Vagina (tissue), 2 donors: Measurements from ENCODE around the gene IFNG.

Experiments used
- CTCF ChIP-seq, 3 experiments: fragments of 450-650 bp in 2 of 3; fragments of 200-600 bp in 1 of 3; sonication (generic) in 1 of 3; IDR thresholded peaks; one replicate each; pipeline ENCODE4 v1.5.1; 2017 to 2019; ENCODE audit warnings: antibody characterized with exemption in 3 of 3, mild to moderate bottlenecking in 2 of 3, moderate library complexity in 2 of 3
- POLR2A ChIP-seq, 2 donors: fragments of 450-650 bp; IDR thresholded peaks; one replicate each; pipeline ENCODE4 v1.6.1; 2017; ENCODE audit warnings: antibody characterized with exemption in 2 of 2, mild to moderate bottlenecking in 2 of 2, moderate library complexity in 2 of 2

- TF ChIP-seq CTCF (IDR thresholded peaks at IDR 0.05) (no peak), POLR2A (IDR thresholded peaks at IDR 0.05) (no peak)
Measured at GRCh38 chr12:68140556-68140955, 19.0 kb downstream of the IFNG start.
